HCT116 (cell line): ENCODE results near the gene CCDC61. TPM values are rescaled to one million over a fixed set of nuclear protein-coding genes. Genes with fewer than 3 reads are reported as not detected.

Experiments used
- ATAC-seq: fragments of 200-7000 bp; cut with Tn5 transposase; 2 replicates; pipeline ENCODE4 v1.9.1; 2020; ENCODE audit warnings: mild to moderate bottlenecking, moderate library complexity
- BruUV-seq: library from RNA; stranded (reverse); fragments of 400-500 nt; replicated peaks from 2 replicates; lab custom pipeline; 2021; lab: Mats Ljungman, UMichigan
- CTCF ChIA-PET: fragments of 300-600 bp; sonication (Branson Sonifier 250); formaldehyde crosslinking; loops from one replicate; lab custom pipeline; 2021; ENCODE audit warnings: antibody characterized with exemption; lab: Charles Lee
- POLR2A ChIA-PET: fragments of 300-600, 350-600 bp; sonication (Branson Sonifier 250); formaldehyde crosslinking; loops from one replicate; lab custom pipeline; 2021; ENCODE audit warnings: antibody characterized with exemption; lab: Charles Lee
- RAD21 ChIA-PET, 2 experiments: fragments of 300-600 bp; sonication (Branson Sonifier 250); formaldehyde crosslinking; loops; one replicate each; lab custom pipeline; 2023; ENCODE audit warnings: low total read pairs in 2 of 2; ENCODE audit not compliant: uncharacterized antibody in 2 of 2, unreplicated experiment in 2 of 2, low non-redundant PET in 1 of 2; lab: Charles Lee
- DNase-seq: peaks from one replicate; pipeline ENCODE4 v3.0.0-alpha.2; 2010; ENCODE audit warnings: low read depth, low spot score
- H2AFZ ChIP-seq: fragments of 200-600 bp; shearing (Covaris generic), sonication (generic); 2 replicates; pipeline ENCODE4 v1.6.1; 2017; ENCODE audit warnings: low read depth, mixed run types, mixed read lengths, antibody characterized with exemption, low read length; ENCODE audit not compliant: poor library complexity, severe bottlenecking
- H3K27ac ChIP-seq: 2 replicates; pipeline ENCODE4 v1.5.1; 2012; ENCODE audit warnings: low read depth, low read length
- H3K27me3 ChIP-seq: fragments of 200-600 bp; sonication (generic); 2 replicates; pipeline ENCODE4 v1.6.1; 2016; ENCODE audit warnings: mixed run types, low read length, mixed read lengths; ENCODE audit not compliant: insufficient read depth
- H3K36me3 ChIP-seq, 2 experiments: fragments of 200-500 bp in 1 of 2; fragments of 200-600 bp in 1 of 2; sonication (Bioruptor generic) in 1 of 2; sonication (generic) in 1 of 2; 2 replicates each; pipeline versions ENCODE4 v1.5.1 to v1.6.1; 2014 to 2016; ENCODE audit warnings: low read length in 2 of 2, inconsistent platforms in 1 of 2, mixed read lengths in 1 of 2, mixed run types in 1 of 2; ENCODE audit not compliant: insufficient read depth in 2 of 2, control insufficient read depth in 1 of 2
- H3K4me1 ChIP-seq, 2 experiments: fragments of 200-600 bp in 1 of 2; sonication (generic) in 1 of 2; 2 replicates each; pipeline versions ENCODE4 v1.5.1 to v1.6.1; 2012 to 2017; ENCODE audit warnings: low read length in 2 of 2, inconsistent platforms in 1 of 2, mild to moderate bottlenecking in 1 of 2, mixed read lengths in 1 of 2, mixed run types in 1 of 2, moderate library complexity in 1 of 2; ENCODE audit not compliant: insufficient read depth in 2 of 2, control insufficient read depth in 1 of 2
- H3K4me2 ChIP-seq: fragments of 200-600 bp; sonication (generic); 2 replicates; pipeline ENCODE4 v1.6.1; 2017; ENCODE audit warnings: mixed run types, low read length, mixed read lengths
- H3K4me3 ChIP-seq, 2 experiments: fragments of 200-600 bp in 1 of 2; sonication (generic) in 1 of 2; replicated peaks in 1 of 2; 2 replicates each; pipeline ENCODE4 v1.5.1; 2011 to 2016; ENCODE audit warnings: low read length in 2 of 2, control low read depth in 1 of 2, low read depth in 1 of 2, mild to moderate bottlenecking in 1 of 2, mixed read lengths in 1 of 2, mixed run types in 1 of 2
- H3K79me2 ChIP-seq: fragments of 200-600 bp; sonication (generic); 2 replicates; pipeline ENCODE4 v1.6.1; 2017; ENCODE audit warnings: mild to moderate bottlenecking, mixed run types, low read length, moderate library complexity, mixed read lengths; ENCODE audit not compliant: insufficient read depth
- H3K9ac ChIP-seq: fragments of 200-600 bp; sonication (generic); 2 replicates; pipeline ENCODE4 v1.6.1; 2016; ENCODE audit warnings: low read length, mixed read lengths
- H3K9me2 ChIP-seq: fragments of 200-600 bp; sonication (generic), shearing (Covaris generic); 2 replicates; pipeline ENCODE4 v1.6.1; 2017; ENCODE audit warnings: mixed run types, mild to moderate bottlenecking, moderate library complexity; ENCODE audit not compliant: insufficient read depth
- H3K9me3 ChIP-seq, 2 experiments: fragments of 200-500 bp in 1 of 2; fragments of 200-600 bp in 1 of 2; sonication (Bioruptor generic) in 1 of 2; sonication (generic) in 1 of 2; 2 replicates each; pipeline ENCODE4 v1.6.1; 2014 to 2017; ENCODE audit warnings: low read length in 2 of 2, mixed read lengths in 2 of 2, inconsistent platforms in 1 of 2, low read depth in 1 of 2, mild to moderate bottlenecking in 1 of 2, mixed run types in 1 of 2, moderate library complexity in 1 of 2; ENCODE audit not compliant: control insufficient read depth in 1 of 2, insufficient read depth in 1 of 2
- H4K20me1 ChIP-seq: fragments of 200-600 bp; sonication (generic), shearing (Covaris generic); 2 replicates; pipeline ENCODE4 v1.6.1; 2017; ENCODE audit warnings: mixed run types, mild to moderate bottlenecking, moderate library complexity; ENCODE audit not compliant: insufficient read depth
- CBX3 ChIP-seq: IDR thresholded peaks from 2 replicates; pipeline ENCODE4 v1.6.1; 2012; ENCODE audit warnings: low read depth
- CEBPB ChIP-seq: IDR thresholded peaks from 2 replicates; pipeline ENCODE4 v1.6.1; 2012; ENCODE audit warnings: low read depth
- SP1 ChIP-seq: IDR thresholded peaks from 2 replicates; pipeline ENCODE4 v1.6.1; 2012; ENCODE audit warnings: low read depth
- intact Hi-C: fragments of 100-400 bp; cut with micrococcal nuclease; formaldehyde crosslinking; loops from 2 replicates; pipeline ENCODE4 v1.10.0; 2022
- total RNA-seq: library from RNA; stranded (reverse); gene quantifications from one replicate; pipeline ENCODE4 v1.2.1, GENCODE V29; 2021; ENCODE audit not compliant: unreplicated experiment
- TF ChIP-seq, protein P1 (sequence below): IDR thresholded peaks from 2 replicates; pipeline ENCODE4 v1.6.1; 2011; ENCODE audit warnings: mild to moderate bottlenecking, low read length, moderate library complexity; ENCODE audit not compliant: insufficient replicate concordance; ENCODE audit errors: extremely low read depth
- TF ChIP-seq, protein P2 (sequence below), 3 experiments: fragments of 200-600 bp in 1 of 3; sonication (generic) in 1 of 3; IDR thresholded peaks in 2 of 3; conservative IDR thresholded peaks in 1 of 3; 2 replicates each; pipeline ENCODE4 v1.5.1; 2012 to 2017; ENCODE audit warnings: low read depth in 2 of 3, low read length in 2 of 3, antibody characterized with exemption in 1 of 3, borderline replicate concordance in 1 of 3, control low read depth in 1 of 3, mild to moderate bottlenecking in 1 of 3, mixed read lengths in 1 of 3, mixed run types in 1 of 3, moderate library complexity in 1 of 3; ENCODE audit not compliant: insufficient read depth in 1 of 3

Gene CCDC61
- total RNA-seq, 1 experiment from 2014 or later, result 12.2 TPM

- no peak for ATAC-seq
- H3K9me2 ChIP-seq, result no peaks in the 10 kb centered on the region
- no peak for TF ChIP-seq SP1
- no peak for TF ChIP-seq CEBPB
- TF ChIP-seq, protein P1, sequence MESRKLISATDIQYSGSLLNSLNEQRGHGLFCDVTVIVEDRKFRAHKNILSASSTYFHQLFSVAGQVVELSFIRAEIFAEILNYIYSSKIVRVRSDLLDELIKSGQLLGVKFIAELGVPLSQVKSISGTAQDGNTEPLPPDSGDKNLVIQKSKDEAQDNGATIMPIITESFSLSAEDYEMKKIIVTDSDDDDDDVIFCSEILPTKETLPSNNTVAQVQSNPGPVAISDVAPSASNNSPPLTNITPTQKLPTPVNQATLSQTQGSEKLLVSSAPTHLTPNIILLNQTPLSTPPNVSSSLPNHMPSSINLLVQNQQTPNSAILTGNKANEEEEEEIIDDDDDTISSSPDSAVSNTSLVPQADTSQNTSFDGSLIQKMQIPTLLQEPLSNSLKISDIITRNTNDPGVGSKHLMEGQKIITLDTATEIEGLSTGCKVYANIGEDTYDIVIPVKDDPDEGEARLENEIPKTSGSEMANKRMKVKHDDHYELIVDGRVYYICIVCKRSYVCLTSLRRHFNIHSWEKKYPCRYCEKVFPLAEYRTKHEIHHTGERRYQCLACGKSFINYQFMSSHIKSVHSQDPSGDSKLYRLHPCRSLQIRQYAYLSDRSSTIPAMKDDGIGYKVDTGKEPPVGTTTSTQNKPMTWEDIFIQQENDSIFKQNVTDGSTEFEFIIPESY, result no peak
- no peak for TF ChIP-seq CBX3
- TF ChIP-seq, all 23 proteins: peak for 0
- H3K4me3 ChIP-seq, result no peak overlapping the region
- DNase-seq, result no peak
- H3K4me2 ChIP-seq, result no peak overlapping the region
- no peaks in the 10 kb centered on the region for H3K9me3 ChIP-seq
- H3K4me1 ChIP-seq, result peaks cover 3 to 14% of the 10 kb centered on the region in 2 experiments; a peak in 3 of 4 replicates
- POLR2A ChIA-PET, result no interaction called here
- no peaks in the 10 kb centered on the region for H3K27me3 ChIP-seq
- intact Hi-C loops, result no loop called here
- 0 out of 4 replicates have a peak, but pooled peaks cover 0 to 4% of the 10 kb centered on the region in 2 experiments for H3K36me3 ChIP-seq
- no peaks in the 10 kb centered on the region for H4K20me1 ChIP-seq
- no peak overlapping the region for H3K9ac ChIP-seq
- no peak overlapping the region for H3K27ac ChIP-seq
- RAD21 ChIA-PET, result no interaction called here
- H3K79me2 ChIP-seq, result no peaks in the 10 kb centered on the region
- CTCF ChIA-PET, result interaction anchor here (0.6 to 2.0 kb wide), 3 partner anchors 8 to 374 kb away, joined by 4 to 10 read pairs (median 5); no protein-coding TSS in a partner anchor
- no TSS peak for BruUV-seq
- H2AFZ ChIP-seq, result no peak overlapping the region
These were observed 25.5 kb downstream of the CCDC61 start for GRCh38 chr19:46020819-46021125.

- no TSS peak for BruUV-seq
- TF ChIP-seq, protein P1, result no peak
- TF ChIP-seq, protein P2, sequence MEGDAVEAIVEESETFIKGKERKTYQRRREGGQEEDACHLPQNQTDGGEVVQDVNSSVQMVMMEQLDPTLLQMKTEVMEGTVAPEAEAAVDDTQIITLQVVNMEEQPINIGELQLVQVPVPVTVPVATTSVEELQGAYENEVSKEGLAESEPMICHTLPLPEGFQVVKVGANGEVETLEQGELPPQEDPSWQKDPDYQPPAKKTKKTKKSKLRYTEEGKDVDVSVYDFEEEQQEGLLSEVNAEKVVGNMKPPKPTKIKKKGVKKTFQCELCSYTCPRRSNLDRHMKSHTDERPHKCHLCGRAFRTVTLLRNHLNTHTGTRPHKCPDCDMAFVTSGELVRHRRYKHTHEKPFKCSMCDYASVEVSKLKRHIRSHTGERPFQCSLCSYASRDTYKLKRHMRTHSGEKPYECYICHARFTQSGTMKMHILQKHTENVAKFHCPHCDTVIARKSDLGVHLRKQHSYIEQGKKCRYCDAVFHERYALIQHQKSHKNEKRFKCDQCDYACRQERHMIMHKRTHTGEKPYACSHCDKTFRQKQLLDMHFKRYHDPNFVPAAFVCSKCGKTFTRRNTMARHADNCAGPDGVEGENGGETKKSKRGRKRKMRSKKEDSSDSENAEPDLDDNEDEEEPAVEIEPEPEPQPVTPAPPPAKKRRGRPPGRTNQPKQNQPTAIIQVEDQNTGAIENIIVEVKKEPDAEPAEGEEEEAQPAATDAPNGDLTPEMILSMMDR (IDR thresholded peaks at IDR 0.05 in 2 of 3, conservative IDR thresholded peaks at IDR 0.05 in 1 of 3; ENCODE audit: borderline replicate concordance in 1 of 3, insufficient read depth in 1 of 3, low read depth in 2 of 3, low read length in 2 of 3), result peak in 1 of 3 experiments; percentile 11; a peak in 1 of 6 replicates
- TF ChIP-seq, all 23 proteins: peak for 1
- Histone ChIP-seq H3K79me2 (no peaks in the 10 kb centered on the region), H3K4me3 (no peak overlapping the region), H3K27ac (no peak overlapping the region), H3K36me3 (0 out of 4 replicates have a peak, but pooled peaks cover 0 to 4% of the 10 kb centered on the region in 2 experiments), H3K4me1 (peaks cover 0 to 10% of the 10 kb centered on the region in 2 experiments; a peak in 2 of 4 replicates), H2AFZ (no peak overlapping the region), H4K20me1 (no peaks in the 10 kb centered on the region), H3K27me3 (no peaks in the 10 kb centered on the region), H3K9me3 (no peaks in the 10 kb centered on the region), H3K9me2 (no peaks in the 10 kb centered on the region), H3K4me2 (no peak overlapping the region), H3K9ac (no peak overlapping the region)
- intact Hi-C loops, result no loop called here
- CTCF ChIA-PET, result interaction anchor here (1.5 kb wide), 1 partner anchor 56 kb away, joined by 5 read pairs; no protein-coding TSS in a partner anchor
- peak; percentile 43; the same call in 1 of the 2 replicates for ATAC-seq
- RAD21 ChIA-PET, result no interaction called here
- DNase-seq, result no peak
- POLR2A ChIA-PET, result no interaction called here
These were observed 26.3 kb downstream of the CCDC61 start for GRCh38 chr19:46021531-46022041.
